ACHN (cell line): Measurements from ENCODE around the gene TRRAP.
"Not testable (repeated sequence)": the region's sequence is repeated elsewhere in the genome, so short reads cannot be mapped to it uniquely, and the experiment has no call there.

Experiments
- DNase-seq: peaks from one replicate; pipeline ENCODE4 v3.0.0-alpha.2; 2015
- in situ Hi-C: cut with HindIII; loops from 2 replicates; pipeline ENCODE4 v1.10.0; 2017; ENCODE audit warnings: low sequenced_read_pairs, low pct_ligation_motif_present, low pct_unique_long_range_greater_than_20kb

Gene TRRAP

DNA sequence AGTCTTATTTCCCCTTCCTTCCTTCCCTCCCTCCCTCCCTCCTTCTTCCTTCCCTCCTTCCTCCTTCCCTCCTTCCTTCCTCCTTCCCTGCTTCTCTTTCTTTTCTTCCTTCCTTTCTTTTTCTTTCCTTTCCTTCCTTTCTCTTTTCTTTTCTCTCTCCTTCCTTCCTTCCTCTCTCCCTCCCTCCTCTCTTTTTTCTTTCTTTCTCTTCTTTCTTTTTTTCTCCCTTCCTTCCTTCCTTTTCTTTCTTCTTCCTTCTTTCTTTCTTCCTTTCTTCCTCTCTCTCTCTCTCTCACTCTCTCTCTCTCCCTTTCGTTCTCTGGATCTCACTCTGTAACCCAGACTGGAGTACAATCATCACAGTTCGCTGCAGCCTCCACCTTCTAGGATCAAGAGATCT lies 14.7 kb upstream of the TRRAP start:
- no peak for DNase-seq
- in situ Hi-C loops = no loop called here

GRCh38 chr7:98864731-98865453 lies 13.4 kb upstream of the TRRAP start:
- no peak for DNase-seq
- in situ Hi-C loops = no loop called here

GRCh38 chr7:98866351-98866750 lies 12.0 kb upstream of the TRRAP start:
- in situ Hi-C loops = no loop called here
- DNase-seq = no peak

DNA sequence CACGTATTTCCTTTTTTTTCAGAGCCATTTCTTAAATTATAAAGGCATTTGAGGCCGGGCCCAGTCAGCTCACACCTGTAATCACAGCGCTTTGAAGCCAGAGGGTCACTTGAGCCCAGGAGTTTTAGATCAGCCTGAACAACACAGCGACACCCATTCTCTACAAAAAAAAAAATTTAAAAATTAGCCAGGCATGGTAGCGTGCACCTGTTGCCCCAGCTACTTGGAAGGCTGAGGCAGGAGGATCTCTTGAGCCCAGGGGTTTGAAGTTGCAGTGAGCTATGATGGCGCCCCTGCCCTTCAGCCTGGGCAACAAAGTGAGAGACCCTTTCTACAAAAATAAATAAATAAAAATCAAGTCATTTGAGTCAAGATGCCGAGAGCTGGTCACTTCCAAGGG lies 11.6 kb upstream of the TRRAP start:
- in situ Hi-C loops = no loop called here

DNA sequence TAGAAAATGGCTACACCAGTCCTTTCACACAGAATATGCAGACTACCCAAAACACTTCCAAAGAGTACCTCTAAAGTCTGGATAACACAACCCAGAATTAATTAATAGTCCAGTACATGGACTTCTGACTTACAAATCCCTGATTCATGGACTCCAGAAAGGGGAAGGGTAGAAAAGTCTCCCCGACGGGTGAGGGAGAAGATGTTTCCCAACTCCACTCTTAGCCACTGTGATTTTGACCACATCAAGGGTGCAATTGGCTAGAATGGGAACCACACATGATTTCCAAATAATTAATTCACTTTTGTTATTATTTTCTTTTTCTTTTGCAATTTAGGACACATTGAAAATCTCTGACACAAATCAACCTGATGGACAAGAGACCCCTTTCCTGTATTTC lies 9.9 kb upstream of the TRRAP start:
- in situ Hi-C loops = no loop called here
- DNase-seq = no peak

More for the DNA sequence above, 11.6 kb upstream of the TRRAP start:
- no peak for DNase-seq

- in situ Hi-C loops = no loop called here
Observed at GRCh38 chr7:98869027-98869596, 9.2 kb upstream of the TRRAP start.

DNA sequence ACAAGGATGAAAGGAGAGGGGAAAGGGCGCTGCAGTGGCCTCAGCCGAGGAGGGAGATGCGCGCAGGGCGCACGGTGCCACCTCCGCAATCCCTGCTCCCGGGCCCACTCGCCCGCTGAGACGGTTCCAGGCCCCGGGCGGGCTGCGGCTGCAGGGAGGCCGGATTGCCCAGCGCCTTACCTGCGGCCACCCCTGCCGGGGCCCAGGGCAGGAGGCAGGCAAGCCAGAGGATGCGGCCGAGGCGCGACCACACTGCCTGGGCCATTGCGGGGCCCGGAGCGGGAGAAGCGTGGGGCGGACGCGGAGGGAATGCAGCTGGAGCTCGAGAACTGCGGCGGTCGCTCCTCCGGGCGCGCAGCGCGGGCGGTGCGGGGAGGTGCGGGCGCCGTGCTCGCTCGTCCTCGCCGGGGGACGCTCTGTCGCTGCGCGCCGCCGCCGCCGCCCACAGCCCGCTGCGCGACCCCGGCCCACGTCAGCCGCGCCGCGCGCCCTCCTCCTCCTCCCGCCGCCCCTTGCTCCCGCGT lies 8.7 kb upstream of the TRRAP start, which contains the start of gene TMEM130:
Gene TMEM130 (minus strand): TSS at position 418 of the 524 bp plus-strand sequence. CDS start 153 bp downstream, at position 265.
- in situ Hi-C loops = no loop called here
- DNase-seq = peak; percentile 36

More at GRCh38 chr7:98869027-98869596, 9.2 kb upstream of the TRRAP start:
- no peak for DNase-seq

DNA sequence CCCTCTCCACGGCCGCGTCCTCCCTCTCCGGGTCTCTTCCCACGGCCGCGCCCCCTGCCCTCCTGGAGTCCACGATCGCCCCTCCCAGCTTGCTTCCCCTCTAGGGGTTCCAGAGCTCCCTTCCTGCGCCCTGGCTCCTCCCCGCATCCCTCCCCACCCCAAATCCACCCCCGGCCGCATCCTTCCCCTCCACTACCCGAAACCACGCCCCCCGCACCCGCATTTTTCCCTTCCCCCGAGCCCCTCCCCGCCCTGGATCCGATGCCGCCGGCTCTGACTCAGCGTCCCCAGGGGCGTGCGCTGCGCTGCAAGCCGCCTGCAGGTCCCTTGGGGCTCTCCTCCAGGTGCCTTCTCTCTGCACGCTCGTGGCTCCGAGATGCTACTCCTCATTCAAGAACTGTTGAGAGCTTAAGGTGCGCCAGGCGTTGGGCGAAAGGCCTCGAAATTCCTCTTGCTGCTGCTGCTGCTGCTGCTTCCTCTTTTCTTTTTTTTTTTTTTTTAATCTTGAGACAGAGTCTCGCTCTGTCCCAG lies 8.1 kb upstream of the TRRAP start:
- in situ Hi-C loops = no loop called here
- peak; percentile 82 for DNase-seq

GRCh38 chr7:98870807-98871491 lies 7.4 kb upstream of the TRRAP start:
- DNase-seq = no peak
- in situ Hi-C loops = no loop called here

- in situ Hi-C loops = no loop called here
- DNase-seq = peak; percentile 41
Observed at GRCh38 chr7:98872328-98872924, 5.9 kb upstream of the TRRAP start.

DNA sequence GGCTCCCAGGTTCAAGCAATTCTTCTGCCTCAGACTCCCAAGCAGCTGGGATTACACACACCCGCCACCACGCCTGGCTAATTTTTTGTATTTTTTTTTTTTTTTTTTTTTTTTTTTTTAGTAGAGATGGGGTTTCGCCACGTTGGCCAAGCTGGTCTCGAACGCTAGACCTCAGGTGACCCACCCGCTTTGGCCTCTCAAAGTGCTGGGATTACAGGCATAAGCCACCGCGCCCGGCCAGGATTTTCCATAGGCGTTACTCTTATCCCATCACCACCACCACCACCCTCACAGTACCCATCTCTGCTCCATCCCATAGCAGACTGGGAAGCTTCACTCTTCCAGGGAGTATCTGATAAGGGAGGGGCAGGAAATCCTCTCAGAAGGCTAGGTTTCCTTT lies 4.7 kb upstream of the TRRAP start:
- in situ Hi-C loops, DNase-seq: not testable (repeated sequence)

- in situ Hi-C loops = no loop called here
- DNase-seq = no peak
Observed at GRCh38 chr7:98874942-98875341, 3.4 kb upstream of the TRRAP start.

- in situ Hi-C loops = no loop called here
- no peak for DNase-seq
Observed at GRCh38 chr7:98875501-98875900, 2.8 kb upstream of the TRRAP start.

DNA sequence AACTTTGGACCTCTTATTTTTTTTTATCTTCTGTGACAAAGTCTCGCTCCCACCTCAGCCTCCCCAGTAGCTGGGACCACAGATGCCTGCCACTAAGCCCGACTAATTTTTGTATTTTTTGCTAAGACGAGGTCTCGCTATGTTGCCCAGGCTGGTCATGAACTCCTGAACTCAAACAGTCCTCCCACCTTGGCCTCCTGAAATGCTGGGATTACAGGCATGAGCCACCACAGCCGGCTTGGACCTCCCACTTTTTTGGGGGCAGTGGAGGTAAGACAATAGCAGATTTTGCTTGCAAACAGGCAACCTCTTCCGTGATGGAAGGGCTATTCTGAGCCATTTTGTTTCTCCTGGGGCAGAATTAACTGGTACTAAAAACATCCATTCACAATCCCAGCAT lies 1.2 kb upstream of the TRRAP start:
- no peak for DNase-seq
- in situ Hi-C loops = no loop called here

DNA sequence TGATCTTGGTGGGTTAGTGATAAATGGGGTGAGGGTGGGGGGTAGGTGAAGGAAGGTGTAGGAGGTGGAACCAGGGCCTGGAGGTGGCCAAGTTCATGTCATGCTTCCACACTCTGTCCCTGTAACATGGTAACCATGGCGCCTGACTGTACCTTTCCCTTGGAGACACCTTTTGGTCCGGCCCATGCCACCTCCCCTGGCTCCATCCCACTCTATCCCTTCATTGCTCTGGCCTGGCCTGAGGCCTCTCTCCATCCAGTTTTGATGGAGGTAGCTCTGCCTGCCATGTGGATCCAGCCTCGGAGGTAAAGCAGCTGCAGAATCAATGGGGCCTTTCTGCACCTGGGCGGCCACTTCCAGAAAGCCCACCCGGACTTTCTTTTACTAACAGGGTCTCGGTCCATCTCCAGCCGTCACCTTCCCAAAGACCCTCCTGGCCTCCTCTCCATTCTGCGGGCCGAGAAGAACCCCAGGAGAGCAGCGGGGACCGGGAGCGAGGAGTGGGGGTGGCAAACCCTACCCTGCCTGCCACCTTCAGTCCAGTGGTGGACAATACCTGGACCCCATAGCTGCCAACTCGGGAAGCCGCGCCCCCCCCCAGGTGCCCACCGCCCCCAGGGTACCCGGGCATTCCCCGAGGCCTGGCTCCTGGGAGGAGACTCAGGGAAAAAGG lies 504 bp upstream of the TRRAP start:
- DNase-seq = no peak
- in situ Hi-C loops = no loop called here

GRCh38 chr7:98879198-98879978 lies 1.1 kb downstream of the TRRAP start:
- DNase-seq = peak; percentile 48
- in situ Hi-C loops = no loop called here

DNA sequence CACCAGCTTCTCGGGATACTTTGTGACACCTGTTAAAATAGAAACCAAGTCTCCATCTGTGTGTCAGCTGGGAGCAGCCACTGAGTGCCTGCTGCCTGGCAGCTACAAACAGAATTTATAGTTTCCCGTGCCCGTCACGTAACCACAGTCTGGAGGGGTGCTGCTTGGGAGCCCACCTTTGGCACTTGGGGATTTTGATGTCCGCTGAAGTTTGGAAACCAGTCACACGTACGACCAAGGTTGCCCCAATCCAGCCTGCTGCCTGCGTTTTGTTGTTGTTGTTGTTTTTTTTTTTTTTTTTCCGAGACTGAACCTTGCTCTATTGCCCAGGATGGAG lies 1.6 kb downstream of the TRRAP start:
- in situ Hi-C loops = no loop called here
- DNase-seq = no peak

- DNase-seq = no peak
- in situ Hi-C loops = no loop called here
Observed at GRCh38 chr7:98880485-98880884, 2.2 kb downstream of the TRRAP start.
